NK-92 (cell line): Measurements from ENCODE around the gene NFATC2.
"Not testable (repeated sequence)": the region's sequence is repeated elsewhere in the genome, so short reads cannot be mapped to it uniquely, and the experiment has no call there.

ENCODE experiments used
- DNase-seq: peaks from one replicate; lab custom pipeline; 2025; ENCODE audit not compliant: unreplicated experiment; lab: John Stamatoyannopoulos, UW

Gene NFATC2

GRCh38 chr20:51495921-51496545 is 46.5 kb downstream of the NFATC2 start:
- DNase-seq, result no peak

- DNase-seq, result no peak
Observed at GRCh38 chr20:51495291-51495690, 47.2 kb downstream of the NFATC2 start.

- no peak for DNase-seq
Observed at GRCh38 chr20:51494241-51495110, 48.0 kb downstream of the NFATC2 start.

GRCh38 chr20:51493346-51493791 is 49.1 kb downstream of the NFATC2 start:
- no peak for DNase-seq

GRCh38 chr20:51492167-51493092 is 50.1 kb downstream of the NFATC2 start:
- DNase-seq, result no peak

GRCh38 chr20:51491393-51491792 is 51.1 kb downstream of the NFATC2 start:
- DNase-seq, result no peak

- no peak for DNase-seq
Observed at GRCh38 chr20:51490635-51491034, 51.9 kb downstream of the NFATC2 start.

GRCh38 chr20:51489611-51490010 is 52.9 kb downstream of the NFATC2 start:
- DNase-seq, result no peak

- DNase-seq, result no peak
Observed at GRCh38 chr20:51488331-51488730, 54.2 kb downstream of the NFATC2 start.

GRCh38 chr20:51487565-51488268 is 54.8 kb downstream of the NFATC2 start:
- no peak for DNase-seq

- no peak for DNase-seq
Observed at GRCh38 chr20:51487076-51487475, 55.4 kb downstream of the NFATC2 start.

- DNase-seq, result no peak
Observed at GRCh38 chr20:51486197-51487005, 56.1 kb downstream of the NFATC2 start.

- no peak for DNase-seq
Observed at GRCh38 chr20:51484831-51485230, 57.7 kb downstream of the NFATC2 start.

- no peak for DNase-seq
Observed at GRCh38 chr20:51484141-51484815, 58.2 kb downstream of the NFATC2 start.

- DNase-seq, result no peak
Observed at GRCh38 chr20:51482836-51483473, 59.6 kb downstream of the NFATC2 start.

GRCh38 chr20:51481341-51481914 is 61.1 kb downstream of the NFATC2 start:
- no peak for DNase-seq

GRCh38 chr20:51480507-51481270 is 61.8 kb downstream of the NFATC2 start:
- no peak for DNase-seq

- DNase-seq, result not testable (repeated sequence)
Observed at GRCh38 chr20:51476106-51476505, 66.4 kb downstream of the NFATC2 start.
